Amygdala (tissue), 56 donors: ENCODE results near the gene DUS1L.

Source experiments
- DNase-seq, 56 donors: peaks; one replicate each; lab custom pipeline; 2025; lab: John Stamatoyannopoulos, UW

Gene DUS1L

GRCh38 chr17:82089723-82090548 lies 24.3 kb upstream of the DUS1L start:
- DNase-seq: no peak

DNA sequence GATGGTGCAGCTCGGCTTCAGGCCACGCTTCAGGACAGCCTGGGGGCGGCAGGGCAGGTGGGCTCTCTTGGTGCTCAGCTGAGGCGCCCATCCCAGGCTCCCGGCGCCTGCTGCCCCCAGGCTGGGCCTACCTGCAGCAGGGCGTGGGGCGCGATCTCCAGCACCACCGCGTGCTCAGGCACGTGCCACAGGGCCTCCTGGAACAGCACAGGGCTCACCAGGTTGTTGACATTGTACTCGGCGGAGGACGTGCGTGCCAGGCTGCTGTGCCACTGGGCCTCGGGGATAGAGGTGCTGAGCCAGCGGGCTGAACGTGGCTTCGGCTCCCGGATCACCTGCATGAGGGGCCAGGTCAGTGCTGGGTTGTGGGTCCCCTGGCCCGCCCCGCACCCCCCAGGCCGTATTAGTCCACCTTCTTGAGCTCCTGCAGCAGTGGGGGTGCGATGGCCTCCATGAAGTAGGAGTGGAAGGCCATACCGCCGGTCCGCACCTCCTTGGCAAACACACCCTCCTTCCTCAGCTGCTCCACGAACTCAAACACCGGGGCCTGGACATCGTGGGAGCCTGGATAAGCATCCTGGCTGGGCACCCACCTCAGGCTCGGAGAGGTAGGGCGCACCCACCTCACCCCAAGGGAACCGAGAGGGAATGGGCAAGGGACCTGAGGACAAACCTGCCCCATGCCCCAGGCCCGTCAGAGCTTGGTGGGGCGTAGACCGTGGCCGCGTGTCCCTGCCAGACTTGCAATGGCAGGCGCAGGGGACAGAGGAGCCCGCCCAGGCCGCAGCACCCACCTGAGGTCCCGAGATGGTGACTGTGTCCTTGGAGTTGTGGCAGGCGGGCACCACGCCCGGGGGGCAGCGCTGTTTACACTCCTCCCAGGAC lies 23.5 kb upstream of the DUS1L start:
- no peak for DNase-seq

- DNase-seq: no peak
These were observed 22.6 kb upstream of the DUS1L start for GRCh38 chr17:82087961-82088837.

- no peak for DNase-seq
These were observed 21.6 kb upstream of the DUS1L start for GRCh38 chr17:82086941-82087906.

DNA sequence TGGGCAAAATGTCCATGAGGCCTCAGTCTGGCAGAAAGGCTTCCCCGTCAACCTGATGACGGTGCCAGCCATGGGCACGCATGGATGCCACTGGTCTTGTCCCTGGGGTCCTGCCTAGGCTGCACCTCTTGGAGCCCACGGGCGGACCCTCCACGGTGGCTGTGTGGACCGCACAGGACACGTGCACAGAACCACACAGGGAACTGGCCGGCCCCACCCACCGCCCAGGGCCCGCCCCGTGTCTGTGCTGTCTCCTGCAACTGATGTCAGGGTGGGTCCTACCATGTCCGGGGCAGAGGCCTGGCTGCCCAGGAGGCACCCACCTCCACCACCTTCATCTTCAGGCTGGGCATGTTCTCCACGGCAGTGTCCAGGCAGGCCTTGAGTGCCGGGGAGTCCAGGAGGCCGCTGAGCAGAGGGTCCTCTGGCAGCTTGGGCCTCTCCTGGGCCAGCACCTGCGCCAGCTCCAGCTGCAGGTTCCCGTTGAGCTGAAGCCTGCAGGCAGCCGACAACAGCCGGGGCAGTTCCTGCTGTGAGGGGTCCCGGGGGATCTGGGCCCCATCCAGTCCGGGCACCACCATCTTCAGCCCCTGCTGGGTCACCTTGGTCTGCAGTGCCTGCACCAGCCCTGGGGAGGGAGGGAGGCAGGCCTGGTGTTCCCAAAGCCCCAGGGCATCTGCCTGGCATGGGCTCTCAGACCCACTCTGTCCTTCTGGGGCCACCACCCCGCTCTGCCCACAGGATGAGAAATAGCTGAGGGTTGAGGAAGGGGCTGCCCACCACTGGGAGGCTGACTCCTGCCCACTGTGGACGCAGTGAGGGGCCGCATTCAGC lies 20.5 kb upstream of the DUS1L start:
- DNase-seq: no peak

DNA sequence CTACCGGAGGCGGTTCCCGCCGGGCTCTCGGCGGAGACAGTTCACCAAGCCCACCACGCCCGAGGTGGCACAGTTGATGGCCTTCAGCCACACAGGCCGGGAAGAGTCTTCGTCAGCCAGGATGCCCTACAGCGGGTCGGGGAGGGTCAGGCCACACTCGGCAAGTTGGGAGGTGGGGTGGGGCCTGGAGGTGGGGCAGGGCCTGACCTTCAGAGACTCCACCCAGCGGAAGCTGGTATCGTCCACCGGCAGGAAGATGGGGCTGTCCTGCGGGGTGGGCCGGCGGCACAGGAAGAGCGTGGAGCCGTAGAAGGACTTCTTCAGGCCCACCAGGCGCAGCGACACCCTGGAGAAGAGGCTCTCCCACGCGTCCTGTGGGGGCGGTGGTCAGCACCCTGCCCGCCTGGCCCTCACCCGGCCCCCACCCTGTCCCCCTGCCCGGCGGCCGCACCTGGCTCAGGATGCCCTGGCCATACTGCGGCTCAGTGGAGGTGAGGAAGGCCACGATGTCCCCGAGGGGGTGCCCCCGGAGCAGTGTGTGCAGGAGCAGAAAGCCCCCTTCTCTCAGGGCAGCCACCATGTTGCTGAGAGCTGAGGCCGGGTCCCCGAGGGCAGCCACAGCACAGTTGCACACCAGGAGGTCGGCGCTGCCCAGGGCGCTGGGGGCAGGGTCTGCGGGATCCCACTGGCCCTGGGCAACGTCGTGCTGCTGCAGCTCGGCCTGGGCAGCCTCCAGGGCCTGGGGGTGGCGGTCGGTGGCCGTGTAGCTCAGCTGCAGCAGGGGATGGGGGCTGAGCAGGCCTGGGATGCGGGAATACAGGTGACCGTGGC lies 19.6 kb upstream of the DUS1L start:
- DNase-seq: no peak

GRCh38 chr17:82084373-82085030 lies 18.9 kb upstream of the DUS1L start:
- DNase-seq: no peak

DNA sequence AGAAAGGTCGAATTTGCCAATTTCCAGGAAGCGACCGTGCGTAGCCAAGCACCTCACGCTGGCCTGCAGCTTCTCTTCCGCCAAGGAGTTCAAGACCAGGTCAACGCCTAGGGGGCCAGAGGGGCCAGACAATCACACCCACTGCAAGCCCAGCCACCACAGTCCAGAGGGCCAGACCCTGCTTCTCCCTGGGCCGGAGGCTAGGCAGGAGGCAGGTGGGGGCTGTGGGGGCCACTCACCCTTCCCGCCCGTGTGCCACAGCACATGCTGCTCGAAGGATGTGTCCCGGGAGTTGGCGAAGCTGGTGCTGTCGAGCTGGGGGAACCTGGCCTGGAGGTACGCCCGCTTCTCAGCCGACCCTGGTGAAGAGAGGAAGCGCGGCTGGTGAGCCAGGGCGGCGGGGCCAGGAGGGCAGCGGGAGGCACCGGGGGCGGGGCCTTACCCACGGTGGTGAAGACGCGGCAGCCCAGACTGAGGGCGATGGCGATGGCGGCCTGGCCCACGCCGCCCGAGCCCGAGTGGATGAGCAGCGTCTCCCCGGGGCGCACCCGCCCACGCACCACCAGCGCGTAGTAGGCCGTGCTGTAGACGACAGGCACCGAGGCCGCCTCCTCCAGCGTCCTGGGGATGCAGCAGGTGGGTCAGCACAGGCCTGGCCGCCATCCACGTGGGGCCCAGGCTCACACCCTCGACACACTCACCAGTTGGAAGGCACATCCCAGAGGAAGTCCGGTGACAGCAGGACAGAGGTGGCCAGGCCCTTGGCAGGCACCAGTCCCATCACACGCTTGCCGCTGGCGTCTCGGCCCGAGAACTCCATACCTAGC lies 18.1 kb upstream of the DUS1L start:
- DNase-seq: no peak

DNA sequence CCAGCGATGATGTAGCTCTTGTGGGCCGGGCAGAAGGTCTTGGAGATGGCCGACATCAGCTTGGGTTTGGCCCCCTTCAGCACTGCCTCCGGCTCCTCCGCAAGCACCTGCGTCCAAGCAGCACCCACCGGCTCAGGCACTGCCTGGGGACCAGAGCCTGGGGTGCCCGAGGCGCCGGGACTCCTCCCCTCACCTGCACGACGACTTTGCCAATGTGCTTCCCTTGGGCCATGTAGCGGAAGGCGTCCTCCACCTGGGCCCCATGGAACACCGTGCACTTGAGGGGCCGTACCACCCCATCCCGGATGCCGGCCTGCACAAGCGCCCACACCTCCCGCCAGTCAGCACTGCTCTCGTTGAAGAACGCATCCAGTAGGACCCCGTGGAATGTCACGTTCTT lies 17.4 kb upstream of the DUS1L start:
- DNase-seq: no peak

- DNase-seq: no peak
These were observed 16.9 kb upstream of the DUS1L start for GRCh38 chr17:82082456-82082855.

GRCh38 chr17:82081966-82082365 lies 16.4 kb upstream of the DUS1L start:
- DNase-seq: no peak

GRCh38 chr17:82081546-82081945 lies 15.9 kb upstream of the DUS1L start:
- no peak for DNase-seq

DNA sequence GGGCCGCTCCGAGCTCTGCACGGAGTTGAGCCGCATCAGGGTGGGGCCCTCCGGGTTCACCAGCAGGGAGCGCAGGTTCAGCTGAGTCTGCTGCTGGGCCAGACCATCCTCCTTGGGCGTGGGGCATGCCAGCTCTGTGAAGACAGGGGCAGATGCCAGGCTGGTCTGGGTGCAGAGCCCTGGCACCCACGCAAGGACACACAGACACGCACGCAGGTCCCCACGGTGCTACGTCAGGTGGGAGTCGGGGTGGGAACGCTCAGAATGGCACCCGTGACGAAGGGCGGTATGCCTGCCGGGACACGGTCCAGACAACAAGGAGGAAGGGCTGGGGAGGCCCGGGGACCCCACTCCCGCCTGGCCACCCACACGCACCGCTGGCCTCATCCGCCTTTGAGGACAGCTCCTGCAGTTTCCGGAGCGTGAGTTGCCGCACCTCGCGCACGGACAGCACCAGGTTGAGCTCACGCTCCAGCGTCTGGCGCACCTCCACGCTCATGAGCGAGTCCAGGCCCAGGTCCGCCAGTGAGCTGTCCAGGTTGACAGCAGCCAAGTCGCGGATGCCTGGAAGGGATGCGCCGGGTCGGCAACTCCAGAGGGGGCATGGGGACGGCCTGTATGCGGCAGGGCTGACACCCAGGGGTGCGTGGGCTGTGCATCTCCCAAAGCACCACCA lies 15.3 kb upstream of the DUS1L start:
- no peak for DNase-seq

GRCh38 chr17:82080048-82080788 lies 14.6 kb upstream of the DUS1L start:
- DNase-seq: no peak
